IPS-NIHi11 (cell line): ENCODE results near the gene ZNF423.

ENCODE experiments used
- DNase-seq: peaks from one replicate; pipeline ENCODE4 v3.0.0; 2012; ENCODE audit warnings: mixed read lengths, low spot score

ZNF423 gene

GRCh38 chr16:49471038-49471727 is 384.7 kb downstream of the ZNF423 start:
- DNase-seq = no peak

GRCh38 chr16:49470513-49470991 is 385.4 kb downstream of the ZNF423 start:
- DNase-seq = no peak

GRCh38 chr16:49469930-49470451 is 385.9 kb downstream of the ZNF423 start:
- no peak for DNase-seq

GRCh38 chr16:49469311-49469670 is 386.6 kb downstream of the ZNF423 start:
- DNase-seq = no peak

- no peak for DNase-seq
Measured at GRCh38 chr16:49468611-49469310, 387.2 kb downstream of the ZNF423 start.

GRCh38 chr16:49467540-49468372 is 388.2 kb downstream of the ZNF423 start:
- no peak for DNase-seq

- DNase-seq = no peak
Measured at GRCh38 chr16:49466881-49467280, 389.0 kb downstream of the ZNF423 start.

GRCh38 chr16:49466529-49466831 is 389.4 kb downstream of the ZNF423 start:
- DNase-seq = no peak

- DNase-seq = no peak
Measured at GRCh38 chr16:49465661-49466528, 390.0 kb downstream of the ZNF423 start.

- peak; percentile 90 for DNase-seq
Measured at GRCh38 chr16:49464877-49465504, 390.9 kb downstream of the ZNF423 start.

GRCh38 chr16:49464093-49464492 is 391.8 kb downstream of the ZNF423 start:
- DNase-seq = no peak

GRCh38 chr16:49463529-49463928 is 392.4 kb downstream of the ZNF423 start:
- no peak for DNase-seq

GRCh38 chr16:49462989-49463371 is 392.9 kb downstream of the ZNF423 start:
- no peak for DNase-seq

GRCh38 chr16:49462362-49462988 is 393.4 kb downstream of the ZNF423 start:
- DNase-seq = no peak

- no peak for DNase-seq
Measured at GRCh38 chr16:49461517-49461951, 394.4 kb downstream of the ZNF423 start.

GRCh38 chr16:49460786-49461470 is 395.0 kb downstream of the ZNF423 start:
- no peak for DNase-seq

GRCh38 chr16:49459953-49460735 is 395.8 kb downstream of the ZNF423 start:
- no peak for DNase-seq

GRCh38 chr16:49458656-49459445 is 397.1 kb downstream of the ZNF423 start:
- DNase-seq = no peak
